Glomerular visceral epithelial cell (primary cell): ENCODE results near the gene KCNMB2.

ENCODE experiments used
- DNase-seq: peaks from one replicate; pipeline ENCODE4 v3.0.0-alpha.2; 2016; ENCODE audit errors: extremely low spot score

The KCNMB2 gene

GRCh38 chr3:178568911-178569310, 32.7 kb downstream of the KCNMB2 start:
- no peak for DNase-seq

DNA sequence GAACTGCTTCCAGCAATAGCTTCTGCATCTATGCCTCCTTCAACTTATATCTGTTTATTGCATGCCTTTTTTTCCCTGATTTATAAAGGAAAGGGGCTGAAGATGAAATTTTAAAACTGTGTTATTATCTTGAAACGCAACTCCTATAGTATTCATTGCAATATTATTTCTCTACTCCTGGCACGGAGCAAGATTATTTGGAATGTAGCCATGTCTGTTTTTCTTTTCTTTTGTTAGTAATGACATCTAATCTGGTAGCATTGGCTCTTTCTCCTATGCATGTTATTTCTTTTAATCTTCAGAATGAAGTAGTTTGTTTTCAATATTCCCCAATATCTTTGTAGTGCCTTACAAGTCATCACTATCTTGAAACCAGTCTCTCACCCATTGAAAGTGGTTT, 33.6 kb downstream of the KCNMB2 start:
- DNase-seq, result no peak

GRCh38 chr3:178583963-178584575, 47.8 kb downstream of the KCNMB2 start:
- no peak for DNase-seq

GRCh38 chr3:178584722-178585380, 48.6 kb downstream of the KCNMB2 start:
- DNase-seq, result no peak

DNA sequence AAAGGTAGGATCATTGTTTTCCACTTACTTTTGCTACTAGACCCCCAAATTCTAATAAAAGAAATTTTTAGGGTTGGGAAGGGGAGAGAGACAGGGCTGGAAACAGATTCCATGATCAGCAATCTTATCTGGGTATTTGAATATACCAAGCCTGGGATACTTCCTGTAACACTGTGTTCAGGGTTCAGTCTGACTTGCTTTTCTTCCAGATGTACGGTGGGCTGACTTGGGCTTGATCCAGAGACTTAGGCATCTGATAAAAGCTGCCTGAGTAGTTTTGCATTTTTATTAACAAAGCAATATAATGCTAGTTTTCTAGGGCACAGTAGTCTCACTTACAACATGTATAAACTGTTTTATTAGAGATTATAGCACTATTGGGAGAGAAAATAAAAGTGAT, 49.2 kb downstream of the KCNMB2 start:
- DNase-seq, result no peak

DNA sequence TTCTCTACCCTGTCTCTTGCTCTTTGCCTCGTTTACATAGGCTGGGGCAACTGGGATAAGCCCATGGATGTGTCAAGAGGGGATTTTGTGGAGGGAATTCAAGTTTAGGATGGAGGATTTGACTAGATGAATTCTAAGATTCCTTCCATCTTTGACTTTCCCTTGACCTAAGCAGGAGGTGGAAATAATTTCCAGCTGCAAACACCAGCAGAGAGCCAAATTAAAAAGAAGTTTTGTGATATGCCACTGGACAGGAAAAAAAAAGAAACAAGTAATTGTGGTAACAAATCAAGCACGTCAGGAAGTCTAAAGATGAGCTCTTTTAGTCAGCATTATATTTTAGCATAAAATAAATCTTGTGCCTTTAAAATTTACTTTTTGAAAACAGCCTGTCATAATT, 49.8 kb downstream of the KCNMB2 start:
- DNase-seq, result no peak

- DNase-seq, result no peak
Observed at GRCh38 chr3:178588628-178589027, 52.4 kb downstream of the KCNMB2 start.

DNA sequence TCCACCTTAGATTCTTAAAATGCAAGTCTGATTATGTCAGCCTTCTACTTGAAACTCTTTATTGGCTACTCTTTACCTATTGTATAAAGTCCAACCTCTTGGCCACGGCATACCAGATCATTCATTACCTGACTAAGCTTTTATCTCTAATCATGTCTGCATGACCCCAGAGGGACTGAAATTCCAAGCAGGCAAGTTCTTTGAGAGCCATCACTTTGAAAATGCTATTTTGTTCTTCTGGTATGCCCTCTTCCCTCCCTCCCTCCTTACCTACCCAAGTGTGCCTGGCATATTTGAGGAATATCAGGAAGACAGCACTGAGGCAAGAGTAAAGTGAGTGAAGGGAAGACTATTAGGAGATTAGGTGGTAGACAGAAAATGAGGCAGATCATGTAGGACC, 57.5 kb downstream of the KCNMB2 start:
- DNase-seq, result no peak

- no peak for DNase-seq
Observed at GRCh38 chr3:178597371-178597770, 61.1 kb downstream of the KCNMB2 start.

DNA sequence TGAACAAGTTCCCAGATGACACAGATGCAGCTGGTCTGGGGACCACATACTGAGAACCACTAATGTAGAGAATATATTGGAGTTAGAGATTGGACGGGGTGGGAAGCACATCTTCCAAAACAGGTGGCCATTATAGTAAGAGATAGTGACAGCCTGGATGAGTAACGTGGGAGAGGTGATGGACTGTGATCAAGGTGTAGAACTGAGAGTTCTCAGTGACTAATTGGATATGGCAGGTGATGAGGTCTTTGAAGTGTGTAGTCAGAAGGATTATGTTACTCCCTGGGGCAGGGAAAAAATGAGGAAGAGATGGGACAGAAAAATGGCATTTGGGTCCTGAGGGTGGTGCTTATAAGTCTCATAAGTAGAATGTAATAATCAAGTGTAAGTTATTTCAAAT, 66.6 kb downstream of the KCNMB2 start:
- no peak for DNase-seq

DNA sequence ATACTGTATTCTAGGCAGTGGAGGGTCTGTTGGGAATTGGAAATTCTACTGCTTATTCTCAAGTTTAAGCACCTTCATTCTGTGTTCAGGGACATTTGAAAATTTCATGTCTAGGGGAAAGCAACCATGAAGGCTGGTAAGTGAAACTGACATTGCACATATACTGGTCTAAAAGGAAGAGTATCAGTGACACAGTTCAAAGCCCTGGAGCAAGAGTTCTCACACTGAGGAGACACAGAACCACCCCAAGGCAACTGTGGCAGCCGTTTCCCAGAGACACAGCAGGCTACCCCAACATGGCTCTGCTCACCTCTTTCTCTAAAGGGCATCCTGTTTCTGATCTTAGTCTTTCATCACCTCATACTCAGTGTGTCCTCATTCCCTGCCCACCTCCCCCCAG, 67.5 kb downstream of the KCNMB2 start:
- no peak for DNase-seq

DNA sequence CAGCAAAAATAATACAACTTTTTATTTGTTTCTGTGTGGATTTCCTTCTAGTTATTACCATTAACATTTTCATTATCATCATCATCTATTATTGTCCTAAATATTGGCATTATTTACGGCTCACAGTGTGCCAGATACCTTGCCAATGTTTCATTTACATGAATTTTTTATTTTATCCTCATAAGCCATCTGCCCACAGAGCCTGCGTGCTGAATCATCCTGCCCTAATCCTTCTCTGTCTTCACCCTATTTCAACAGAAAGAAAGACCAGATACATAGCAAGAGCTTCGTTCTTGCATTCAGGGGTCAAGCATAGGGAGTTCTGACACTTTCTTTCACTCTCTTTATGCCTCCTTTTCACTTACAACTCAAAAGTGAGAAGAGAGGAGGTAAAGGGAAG, 82.0 kb downstream of the KCNMB2 start:
- no peak for DNase-seq

- DNase-seq, result no peak
Observed at GRCh38 chr3:178618896-178619295, 82.7 kb downstream of the KCNMB2 start.

DNA sequence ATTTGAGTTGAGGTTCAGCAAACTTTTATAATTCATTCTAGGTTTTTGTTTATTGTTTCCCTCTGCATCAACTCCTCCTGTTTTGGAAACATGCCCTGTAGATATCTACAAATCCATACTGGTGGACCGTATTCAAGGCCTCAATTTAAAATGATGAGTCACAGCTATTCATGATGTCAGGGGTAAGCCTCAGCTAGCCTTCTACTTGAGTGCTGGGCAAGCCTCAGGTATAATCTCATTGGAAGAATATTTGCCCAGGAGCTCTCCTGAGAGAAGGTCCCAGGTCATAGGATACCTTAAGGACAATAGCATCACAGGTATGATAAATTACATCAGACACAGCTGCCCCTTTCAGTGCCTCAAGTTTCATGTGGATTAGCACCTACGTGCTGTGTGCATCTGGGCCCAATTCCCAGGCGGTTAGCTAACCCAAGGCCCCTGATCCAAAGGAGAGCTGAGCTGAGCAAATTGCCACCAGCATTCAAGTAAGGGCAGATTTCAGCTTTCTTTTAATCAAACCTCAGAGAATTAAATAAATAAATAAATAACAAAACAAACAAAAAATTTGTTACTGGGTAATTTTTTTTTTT, 87.5 kb downstream of the KCNMB2 start:
- DNase-seq, result no peak

GRCh38 chr3:178624276-178624675, 88.0 kb downstream of the KCNMB2 start:
- no peak for DNase-seq

GRCh38 chr3:178625053-178625600, 88.9 kb downstream of the KCNMB2 start:
- no peak for DNase-seq

- DNase-seq, result no peak
Observed at GRCh38 chr3:178628037-178628436, 91.8 kb downstream of the KCNMB2 start.

- DNase-seq, result no peak
Observed at GRCh38 chr3:178629430-178630178, 93.4 kb downstream of the KCNMB2 start.

DNA sequence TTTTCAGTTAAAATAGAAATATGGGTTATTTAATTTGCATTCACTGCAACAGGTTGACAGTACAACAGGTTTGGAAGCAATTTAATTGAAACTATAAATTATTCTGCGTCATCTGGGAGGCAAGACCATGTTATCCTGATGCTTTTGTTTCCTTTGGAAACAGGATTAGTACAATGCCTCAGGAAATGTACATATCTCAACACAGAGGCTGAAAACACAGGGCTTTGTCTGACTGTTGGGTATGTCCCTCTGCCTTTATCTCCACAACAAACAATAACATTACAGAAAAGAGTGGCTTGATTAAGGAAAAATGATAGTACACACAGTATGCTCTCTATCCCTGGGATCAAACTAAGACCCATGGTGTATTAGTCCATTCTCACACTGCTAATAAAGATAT, 95.7 kb downstream of the KCNMB2 start:
- DNase-seq, result no peak

DNA sequence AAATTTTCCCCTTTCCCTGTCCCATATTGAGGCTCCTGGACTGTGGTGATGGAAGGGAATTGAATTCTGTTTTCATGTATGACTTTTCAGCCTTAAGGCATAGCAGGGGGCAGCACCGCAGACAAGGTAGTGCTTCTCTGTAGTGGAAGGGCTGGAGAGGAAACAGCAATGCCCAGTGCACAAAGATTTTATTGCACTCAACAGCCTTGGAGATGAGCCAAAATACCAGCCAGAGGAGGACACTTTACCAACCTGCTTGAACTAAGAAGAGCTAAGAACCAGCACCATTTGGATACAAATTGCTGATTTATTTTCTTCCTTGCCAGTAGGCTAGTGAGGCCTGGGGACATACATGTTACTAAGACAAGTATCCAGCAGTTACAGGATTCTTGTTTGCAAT, 98.7 kb downstream of the KCNMB2 start:
- no peak for DNase-seq

- DNase-seq, result no peak
Observed at GRCh38 chr3:178637802-178638201, 101.6 kb downstream of the KCNMB2 start.

DNA sequence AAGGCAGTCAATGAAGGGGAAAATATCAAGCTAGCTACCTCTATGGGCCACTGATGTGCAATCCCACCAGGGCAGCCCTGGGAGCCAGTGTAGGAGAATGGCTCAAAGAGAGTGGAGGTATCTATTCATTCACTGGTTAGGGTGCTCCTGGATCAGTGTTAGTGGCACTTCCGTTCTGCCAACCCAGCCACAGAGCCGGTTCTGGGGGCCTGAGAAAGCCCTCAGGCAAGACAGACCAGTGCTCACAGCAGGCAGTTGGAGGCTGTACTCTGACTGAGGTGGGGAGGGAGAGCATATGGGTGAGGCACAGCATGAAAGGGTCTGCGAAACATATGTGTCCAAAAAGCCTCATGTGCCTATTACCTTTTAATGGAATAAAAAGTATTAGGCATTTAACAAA, 109.3 kb downstream of the KCNMB2 start:
- DNase-seq, result no peak
